Stomach smooth muscle (tissue), 2 donors: ENCODE results near the gene SLMAP.

Experiments
- H3K27ac ChIP-seq: one replicate; pipeline ENCODE4 v1.7.0; 2013; ENCODE audit warnings: mild to moderate bottlenecking, low read length, inconsistent platforms
- H3K27me3 ChIP-seq, 2 donors: one replicate each; pipeline ENCODE4 v1.7.0; 2013; ENCODE audit warnings: low read length in 2 of 2; ENCODE audit not compliant: insufficient read depth in 2 of 2, control insufficient read depth in 1 of 2
- H3K36me3 ChIP-seq, 2 donors: one replicate each; pipeline ENCODE4 v1.7.0; 2013; ENCODE audit warnings: low read length in 2 of 2; ENCODE audit not compliant: control insufficient read depth in 2 of 2, insufficient read depth in 2 of 2
- H3K4me1 ChIP-seq: one replicate; pipeline ENCODE4 v1.7.0; 2013; ENCODE audit warnings: low read length; ENCODE audit not compliant: control insufficient read depth, insufficient read depth
- H3K4me3 ChIP-seq, 2 donors: one replicate each; pipeline ENCODE4 v1.7.0; 2013; ENCODE audit warnings: low read length in 2 of 2
- H3K9ac ChIP-seq, 2 donors: one replicate each; pipeline ENCODE4 v1.7.0; 2013; ENCODE audit warnings: low read length in 2 of 2, mild to moderate bottlenecking in 1 of 2
- H3K9me3 ChIP-seq, 2 donors: one replicate each; pipeline ENCODE4 v1.7.0; 2013; ENCODE audit warnings: low read length in 2 of 2; ENCODE audit not compliant: control insufficient read depth in 2 of 2
- donor health status: healthy.
- donor health status: Pancreatic carcinoma.

The SLMAP gene

GRCh38 chr3:57972531-57973111 is 216.5 kb downstream of the SLMAP start:
- peaks cover 2% of the 10 kb centered on the region for H3K4me1 ChIP-seq
- no peaks in the 10 kb centered on the region for H3K27me3 ChIP-seq
- no peak overlapping the region for H3K9ac ChIP-seq
- H3K9me3 ChIP-seq, result no peaks in the 10 kb centered on the region
- no peaks in the 10 kb centered on the region for H3K36me3 ChIP-seq
- no peak overlapping the region for H3K27ac ChIP-seq
- H3K4me3 ChIP-seq, result no peak overlapping the region

DNA sequence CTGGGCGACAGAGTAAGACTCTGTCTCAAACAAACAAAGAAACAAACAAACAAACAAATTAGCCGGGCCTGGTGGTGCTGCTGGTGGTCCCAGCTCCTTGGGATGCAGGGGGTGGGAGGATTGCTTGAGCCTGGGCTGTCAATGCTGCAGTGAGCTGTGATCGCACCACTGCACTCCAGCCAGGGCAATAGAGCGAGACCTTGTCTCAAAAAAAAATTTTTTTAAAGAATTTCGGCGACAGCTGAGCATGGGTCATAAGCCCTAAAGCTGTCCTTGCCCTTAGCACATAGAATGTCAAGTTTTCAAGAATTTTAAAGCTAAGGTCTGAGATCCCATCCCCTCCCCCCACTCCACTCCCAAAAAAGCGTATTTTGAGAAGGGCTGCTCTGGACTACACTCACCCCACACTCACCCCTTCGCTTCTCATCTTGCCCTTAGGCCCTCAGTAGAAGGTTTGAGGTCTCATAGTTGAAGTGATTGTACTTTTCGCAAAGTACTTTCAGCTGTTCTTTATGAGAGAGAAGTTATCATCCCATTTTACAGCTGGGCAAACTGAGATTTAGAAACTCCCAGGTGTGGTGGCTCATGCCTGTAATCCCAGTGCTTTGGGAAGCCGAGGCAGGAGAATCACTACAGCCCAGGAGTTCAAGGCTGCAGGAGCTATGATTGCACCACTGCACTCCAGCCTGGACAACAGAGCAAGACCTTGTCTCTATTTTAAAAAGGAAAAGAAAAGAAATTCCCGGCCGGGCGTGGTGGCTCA is 217.8 kb downstream of the SLMAP start:
- Histone ChIP-seq H3K4me1 (peaks cover 2% of the 10 kb centered on the region), H3K4me3 (no peak overlapping the region), H3K36me3 (no peaks in the 10 kb centered on the region), H3K27ac (no peak overlapping the region), H3K9ac (no peak overlapping the region), H3K27me3 (no peaks in the 10 kb centered on the region), H3K9me3 (no peaks in the 10 kb centered on the region)

GRCh38 chr3:57974796-57975388 is 218.8 kb downstream of the SLMAP start:
- H3K27ac ChIP-seq, result no peak overlapping the region
- no peak overlapping the region for H3K4me3 ChIP-seq
- H3K9ac ChIP-seq, result no peak overlapping the region
- no peaks in the 10 kb centered on the region for H3K9me3 ChIP-seq
- no peaks in the 10 kb centered on the region for H3K36me3 ChIP-seq
- H3K4me1 ChIP-seq, result peaks cover 2% of the 10 kb centered on the region
- H3K27me3 ChIP-seq, result no peaks in the 10 kb centered on the region

- Histone ChIP-seq H3K36me3 (no peaks in the 10 kb centered on the region), H3K4me1 (no peaks in the 10 kb centered on the region), H3K27me3 (no peaks in the 10 kb centered on the region), H3K27ac (no peak overlapping the region), H3K9me3 (no peaks in the 10 kb centered on the region), H3K4me3 (no peak overlapping the region), H3K9ac (no peak overlapping the region)
These were observed 221.7 kb downstream of the SLMAP start for GRCh38 chr3:57977818-57978235.

DNA sequence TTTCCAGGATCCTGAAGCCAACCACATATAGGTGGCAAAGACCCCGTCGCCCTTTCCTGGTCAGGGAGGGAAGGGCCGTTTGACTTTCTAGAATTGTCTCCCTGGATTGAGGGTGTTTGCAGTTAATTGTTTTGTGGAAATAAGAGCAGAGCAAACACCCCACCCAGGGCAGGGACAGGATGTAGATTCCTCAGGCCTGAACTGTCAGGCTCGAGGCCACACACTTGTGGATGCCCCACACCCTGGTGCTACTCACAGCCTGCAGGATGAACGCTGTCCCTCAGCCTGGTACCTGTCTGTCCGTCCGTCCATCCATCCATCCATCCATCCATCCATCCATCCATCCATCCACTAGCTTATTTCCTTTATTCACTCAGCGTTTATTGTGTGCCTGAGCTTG is 222.2 kb downstream of the SLMAP start:
- Histone ChIP-seq H3K4me1 (peaks cover under 1% of the 10 kb centered on the region), H3K36me3 (no peaks in the 10 kb centered on the region), H3K9ac (no peak overlapping the region), H3K27me3 (no peaks in the 10 kb centered on the region), H3K27ac (no peak overlapping the region), H3K4me3 (no peak overlapping the region), H3K9me3 (no peaks in the 10 kb centered on the region)
